K562 (cell line): ENCODE results near the gene NUP98. TPM values are rescaled to one million over a fixed set of nuclear protein-coding genes. Genes with fewer than 3 reads are reported as not detected.

ENCODE experiments used
- BHLHE40 ChIP-seq: IDR thresholded peaks from 2 replicates; pipeline ENCODE4 v1.6.1; 2011; ENCODE audit warnings: low read length, improper control_type of control experiment
- CREBBP ChIP-seq: IDR thresholded peaks from one replicate; pipeline ENCODE4 v1.6.1; 2012; ENCODE audit warnings: low read depth, mild to moderate bottlenecking, control low read depth, inconsistent platforms, low read length
- KLF13 ChIP-seq: fragments of 450-650 bp; IDR thresholded peaks from 2 replicates; pipeline ENCODE4 v1.6.1; 2016; ENCODE audit warnings: missing genetic modification characterization, low read depth, mild to moderate bottlenecking, missing compliant biosample characterization, moderate library complexity, borderline replicate concordance
- MEF2D ChIP-seq: conservative IDR thresholded peaks from 2 replicates; pipeline ENCODE4 v1.6.1; 2016; ENCODE audit warnings: low read depth, missing genetic modification characterization, missing compliant biosample characterization
- ZNF347 ChIP-seq: fragments of 450-650 bp; formaldehyde crosslinking; IDR thresholded peaks from 2 replicates; pipeline ENCODE4 v1.4.0; 2020; ENCODE audit warnings: low read depth, mild to moderate bottlenecking, moderate library complexity
- ZNF551 ChIP-seq: fragments of 250-450 bp; sonication (Bioruptor Pico); IDR thresholded peaks from 2 replicates; pipeline ENCODE4 v1.5.0; 2021; ENCODE audit warnings: mild to moderate bottlenecking, moderate library complexity
- polyA plus RNA-seq, 8 experiments: library from polyadenylated mRNA; depleted of rRNA in 4 of 8; stranded (reverse) in 5 of 8; unstranded in 3 of 8; fragments of >200 nt; fragmentation: Nextera tagmentation in 2 of 8; fragmentation: Illumina TruSeq in 1 of 8; extraction: Ambion mirVana in 2 of 8; extraction: Trizol in 1 of 8; gene quantifications; 2 replicates each; pipeline versions ENCODE4 v1.2.1 to v1.2.3, GENCODE V29; 2011 to 2014; ENCODE audit warnings: inconsistent platforms in 1 of 8, missing spikeins in 1 of 8
- total RNA-seq, 7 experiments: library from RNA; depleted of rRNA in 6 of 7; stranded (reverse); fragments of >200 nt in 6 of 7; fragmentation: Illumina TruSeq in 2 of 7; extraction: Trizol in 2 of 7; gene quantifications; 2 replicates each; pipeline versions ENCODE4 v1.2.1 to v1.2.3, GENCODE V29; 2011 to 2021; ENCODE audit warnings: low replicate concordance in 1 of 7
- TF ChIP-seq, protein P1 (sequence below), 2 experiments: fragments of 450-650 bp; conservative IDR thresholded peaks; 2 replicates each; pipeline ENCODE4 v1.6.1; 2017; ENCODE audit warnings: mild to moderate bottlenecking in 2 of 2, moderate library complexity in 2 of 2
- TF ChIP-seq, protein P2 (sequence below): fragments of 450-650 bp; IDR thresholded peaks from 2 replicates; pipeline ENCODE4 v1.6.1; 2017; ENCODE audit warnings: antibody characterized with exemption
- TF ChIP-seq, protein P3 (sequence below): fragments of 250-450 bp; sonication (Bioruptor Pico); IDR thresholded peaks from 2 replicates; pipeline ENCODE4 v1.8.0; 2021; ENCODE audit warnings: mild to moderate bottlenecking, moderate library complexity
- TF ChIP-seq, protein P4 (sequence below): fragments of 450-650 bp; IDR thresholded peaks from 2 replicates; pipeline ENCODE4 v1.6.1; 2018; ENCODE audit not compliant: partially characterized antibody
- TF ChIP-seq, protein P5 (sequence below): fragments of 450-650 bp; IDR thresholded peaks from 2 replicates; pipeline ENCODE4 v1.6.1; 2018; ENCODE audit warnings: mild to moderate bottlenecking, low read depth; ENCODE audit not compliant: partially characterized antibody

Gene NUP98
- total and polyA plus RNA-seq, 9 of the 15 experiments (the other 6 are each of a cell fraction or from before 2014, with no cell fraction given) = 45.1 to 196 (median 130) TPM

DNA sequence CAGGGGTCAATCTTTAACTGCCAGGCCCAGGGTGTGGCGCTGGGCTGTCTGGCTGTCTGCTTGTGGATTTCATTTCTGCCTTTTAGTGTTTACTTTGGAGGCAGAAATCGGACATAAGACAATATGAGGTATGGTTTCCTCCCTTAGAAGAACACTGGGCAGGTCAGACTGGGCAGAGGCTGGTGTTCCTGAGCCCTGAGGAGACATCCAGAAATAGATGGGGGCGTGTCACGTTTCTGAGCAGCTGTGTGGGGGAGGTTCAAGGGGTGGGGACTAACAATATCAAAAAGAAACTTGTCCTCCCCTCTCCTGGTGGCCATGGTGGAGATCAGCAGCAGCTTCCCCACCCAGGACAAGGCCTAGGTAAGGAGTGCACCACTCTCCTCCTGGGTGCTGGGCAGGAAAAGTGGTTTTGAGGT, 152.5 kb downstream of the NUP98 start, which contains the start of gene ART1 (continued):
- TF ChIP-seq, protein P1, sequence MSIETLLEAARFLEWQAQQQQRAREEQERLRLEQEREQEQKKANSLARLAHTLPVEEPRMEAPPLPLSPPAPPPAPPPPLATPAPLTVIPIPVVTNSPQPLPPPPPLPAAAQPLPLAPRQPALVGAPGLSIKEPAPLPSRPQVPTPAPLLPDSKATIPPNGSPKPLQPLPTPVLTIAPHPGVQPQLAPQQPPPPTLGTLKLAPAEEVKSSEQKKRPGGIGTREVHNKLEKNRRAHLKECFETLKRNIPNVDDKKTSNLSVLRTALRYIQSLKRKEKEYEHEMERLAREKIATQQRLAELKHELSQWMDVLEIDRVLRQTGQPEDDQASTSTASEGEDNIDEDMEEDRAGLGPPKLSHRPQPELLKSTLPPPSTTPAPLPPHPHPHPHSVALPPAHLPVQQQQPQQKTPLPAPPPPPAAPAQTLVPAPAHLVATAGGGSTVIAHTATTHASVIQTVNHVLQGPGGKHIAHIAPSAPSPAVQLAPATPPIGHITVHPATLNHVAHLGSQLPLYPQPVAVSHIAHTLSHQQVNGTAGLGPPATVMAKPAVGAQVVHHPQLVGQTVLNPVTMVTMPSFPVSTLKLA (conservative IDR thresholded peaks at IDR 0.05) = 0 out of 4 replicates have a peak, but pooled peaks of 1 of the 2 experiments have one; percentile 24
- TF ChIP-seq, protein P2, sequence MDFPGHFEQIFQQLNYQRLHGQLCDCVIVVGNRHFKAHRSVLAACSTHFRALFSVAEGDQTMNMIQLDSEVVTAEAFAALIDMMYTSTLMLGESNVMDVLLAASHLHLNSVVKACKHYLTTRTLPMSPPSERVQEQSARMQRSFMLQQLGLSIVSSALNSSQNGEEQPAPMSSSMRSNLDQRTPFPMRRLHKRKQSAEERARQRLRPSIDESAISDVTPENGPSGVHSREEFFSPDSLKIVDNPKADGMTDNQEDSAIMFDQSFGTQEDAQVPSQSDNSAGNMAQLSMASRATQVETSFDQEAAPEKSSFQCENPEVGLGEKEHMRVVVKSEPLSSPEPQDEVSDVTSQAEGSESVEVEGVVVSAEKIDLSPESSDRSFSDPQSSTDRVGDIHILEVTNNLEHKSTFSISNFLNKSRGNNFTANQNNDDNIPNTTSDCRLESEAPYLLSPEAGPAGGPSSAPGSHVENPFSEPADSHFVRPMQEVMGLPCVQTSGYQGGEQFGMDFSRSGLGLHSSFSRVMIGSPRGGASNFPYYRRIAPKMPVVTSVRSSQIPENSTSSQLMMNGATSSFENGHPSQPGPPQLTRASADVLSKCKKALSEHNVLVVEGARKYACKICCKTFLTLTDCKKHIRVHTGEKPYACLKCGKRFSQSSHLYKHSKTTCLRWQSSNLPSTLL = no peak
- TF ChIP-seq, protein P3, sequence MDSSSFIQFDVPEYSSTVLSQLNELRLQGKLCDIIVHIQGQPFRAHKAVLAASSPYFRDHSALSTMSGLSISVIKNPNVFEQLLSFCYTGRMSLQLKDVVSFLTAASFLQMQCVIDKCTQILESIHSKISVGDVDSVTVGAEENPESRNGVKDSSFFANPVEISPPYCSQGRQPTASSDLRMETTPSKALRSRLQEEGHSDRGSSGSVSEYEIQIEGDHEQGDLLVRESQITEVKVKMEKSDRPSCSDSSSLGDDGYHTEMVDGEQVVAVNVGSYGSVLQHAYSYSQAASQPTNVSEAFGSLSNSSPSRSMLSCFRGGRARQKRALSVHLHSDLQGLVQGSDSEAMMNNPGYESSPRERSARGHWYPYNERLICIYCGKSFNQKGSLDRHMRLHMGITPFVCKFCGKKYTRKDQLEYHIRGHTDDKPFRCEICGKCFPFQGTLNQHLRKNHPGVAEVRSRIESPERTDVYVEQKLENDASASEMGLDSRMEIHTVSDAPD (CRISPR knock-in tag) = no peak
- TF ChIP-seq MEF2D (peak; percentile 81), CREBBP (no peak), BHLHE40 (0 out of 2 replicates have a peak, but pooled peaks have one; percentile 8), KLF13 (peak; percentile 53; the same call in 1 of the 2 replicates), ZNF551 (CRISPR knock-in tag) (no peak), ZNF347 (no peak)
- TF ChIP-seq, protein P4, sequence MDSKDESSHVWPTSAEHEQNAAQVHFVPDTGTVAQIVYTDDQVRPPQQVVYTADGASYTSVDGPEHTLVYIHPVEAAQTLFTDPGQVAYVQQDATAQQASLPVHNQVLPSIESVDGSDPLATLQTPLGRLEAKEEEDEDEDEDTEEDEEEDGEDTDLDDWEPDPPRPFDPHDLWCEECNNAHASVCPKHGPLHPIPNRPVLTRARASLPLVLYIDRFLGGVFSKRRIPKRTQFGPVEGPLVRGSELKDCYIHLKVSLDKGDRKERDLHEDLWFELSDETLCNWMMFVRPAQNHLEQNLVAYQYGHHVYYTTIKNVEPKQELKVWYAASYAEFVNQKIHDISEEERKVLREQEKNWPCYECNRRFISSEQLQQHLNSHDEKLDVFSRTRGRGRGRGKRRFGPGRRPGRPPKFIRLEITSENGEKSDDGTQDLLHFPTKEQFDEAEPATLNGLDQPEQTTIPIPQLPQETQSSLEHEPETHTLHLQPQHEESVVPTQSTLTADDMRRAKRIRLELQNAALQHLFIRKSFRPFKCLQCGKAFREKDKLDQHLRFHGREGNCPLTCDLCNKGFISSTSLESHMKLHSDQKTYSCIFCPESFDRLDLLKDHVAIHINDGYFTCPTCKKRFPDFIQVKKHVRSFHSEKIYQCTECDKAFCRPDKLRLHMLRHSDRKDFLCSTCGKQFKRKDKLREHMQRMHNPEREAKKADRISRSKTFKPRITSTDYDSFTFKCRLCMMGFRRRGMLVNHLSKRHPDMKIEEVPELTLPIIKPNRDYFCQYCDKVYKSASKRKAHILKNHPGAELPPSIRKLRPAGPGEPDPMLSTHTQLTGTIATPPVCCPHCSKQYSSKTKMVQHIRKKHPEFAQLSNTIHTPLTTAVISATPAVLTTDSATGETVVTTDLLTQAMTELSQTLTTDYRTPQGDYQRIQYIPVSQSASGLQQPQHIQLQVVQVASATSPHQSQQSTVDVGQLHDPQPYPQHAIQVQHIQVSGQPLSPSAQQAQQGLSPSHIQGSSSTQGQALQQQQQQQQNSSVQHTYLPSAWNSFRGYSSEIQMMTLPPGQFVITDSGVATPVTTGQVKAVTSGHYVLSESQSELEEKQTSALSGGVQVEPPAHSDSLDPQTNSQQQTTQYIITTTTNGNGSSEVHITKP = peak; percentile 48
- TF ChIP-seq, protein P5, sequence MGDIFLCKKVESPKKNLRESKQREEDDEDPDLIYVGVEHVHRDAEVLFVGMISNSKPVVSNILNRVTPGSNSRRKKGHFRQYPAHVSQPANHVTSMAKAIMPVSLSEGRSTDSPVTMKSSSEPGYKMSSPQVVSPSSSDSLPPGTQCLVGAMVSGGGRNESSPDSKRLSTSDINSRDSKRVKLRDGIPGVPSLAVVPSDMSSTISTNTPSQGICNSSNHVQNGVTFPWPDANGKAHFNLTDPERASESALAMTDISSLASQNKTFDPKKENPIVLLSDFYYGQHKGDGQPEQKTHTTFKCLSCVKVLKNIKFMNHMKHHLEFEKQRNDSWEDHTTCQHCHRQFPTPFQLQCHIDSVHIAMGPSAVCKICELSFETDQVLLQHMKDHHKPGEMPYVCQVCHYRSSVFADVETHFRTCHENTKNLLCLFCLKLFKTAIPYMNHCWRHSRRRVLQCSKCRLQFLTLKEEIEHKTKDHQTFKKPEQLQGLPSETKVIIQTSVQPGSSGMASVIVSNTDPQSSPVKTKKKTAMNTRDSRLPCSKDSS = no peak
